Lung (tissue), 12 donors: ENCODE results near the gene DCAF12. TPM values are rescaled to one million over a fixed set of nuclear protein-coding genes. Genes with fewer than 3 reads are reported as not detected.

ENCODE experiments used
- ATAC-seq: fragments of 200-7000 bp; cut with Tn5 transposase; one replicate; pipeline ENCODE4 v1.9.1; 2020; ENCODE audit warnings: moderate number of reproducible peaks; ENCODE audit not compliant: insufficient read depth, low FRiP score
- DNase-seq, 3 donors: peaks; one replicate each; pipeline ENCODE4 v3.0.0-alpha.2; 2013 to 2017
- H3K27ac ChIP-seq, 2 donors: one replicate each; pipeline ENCODE4 v1.5.1; 2013; ENCODE audit warnings: mild to moderate bottlenecking in 2 of 2, moderate library complexity in 2 of 2, control low read depth in 1 of 2, inconsistent platforms in 1 of 2, low read depth in 1 of 2, low read length in 1 of 2
- H3K27me3 ChIP-seq, 3 donors: one replicate each; pipeline ENCODE4 v1.5.1; 2013; ENCODE audit warnings: low read length in 2 of 3; ENCODE audit not compliant: control insufficient read depth in 3 of 3, insufficient read depth in 3 of 3
- H3K36me3 ChIP-seq, 4 donors: one replicate each; pipeline ENCODE4 v1.5.1; 2013; ENCODE audit warnings: low read length in 4 of 4, mild to moderate bottlenecking in 1 of 4, moderate library complexity in 1 of 4; ENCODE audit not compliant: control insufficient read depth in 4 of 4, insufficient read depth in 4 of 4
- H3K4me1 ChIP-seq, 5 donors: one replicate each; pipeline ENCODE4 v1.5.1; 2013; ENCODE audit warnings: low read length in 5 of 5, mild to moderate bottlenecking in 2 of 5, moderate library complexity in 1 of 5; ENCODE audit not compliant: control insufficient read depth in 5 of 5, insufficient read depth in 5 of 5
- H3K4me3 ChIP-seq: one replicate; pipeline ENCODE4 v1.5.1; 2013; ENCODE audit warnings: mild to moderate bottlenecking, control low read depth, moderate library complexity
- H3K9ac ChIP-seq, 2 donors: one replicate each; pipeline ENCODE4 v1.5.1; 2013; ENCODE audit warnings: low read length in 2 of 2, control low read depth in 1 of 2; ENCODE audit not compliant: insufficient read depth in 1 of 2
- H3K9me3 ChIP-seq, 4 donors: one replicate each; pipeline ENCODE4 v1.5.1; 2013; ENCODE audit warnings: low read length in 3 of 4, mild to moderate bottlenecking in 1 of 4, moderate library complexity in 1 of 4; ENCODE audit not compliant: control insufficient read depth in 4 of 4, insufficient read depth in 3 of 4
- WGBS, 2 donors: extraction: QIAGEN DNeasy Blood & Tissue Kit; methylation state at CpG; one replicate each; pipeline ENCODE4 v1.1.7; 2013; 5-methylcytosine and 5-hydroxymethylcytosine counted together
- polyA plus RNA-seq, 2 donors: library from polyadenylated mRNA; stranded (reverse); fragments of 200-250 nt; gene quantifications; one replicate each; pipeline ENCODE4 v1.2.1, GENCODE V29; 2013
- total RNA-seq, 2 donors: library from RNA; depleted of rRNA in 1 of 2; stranded (reverse); fragments of >200 nt in 1 of 2; gene quantifications; one replicate each; pipeline ENCODE4 v1.2.1, GENCODE V29; 2014 to 2021
- TF ChIP-seq, protein P1 (sequence below): IDR thresholded peaks from 2 replicates; pipeline ENCODE4 v1.5.1; 2012; ENCODE audit warnings: mild to moderate bottlenecking; ENCODE audit errors: control extremely low read depth, extremely low read depth
- donor health status: control.
- donor health status: control.
- donor health status: Bipolar disorder and iron deficiency.
- donor health status: healthy.
- donor health status: DM: yes; HTN: yes; CAD: no.

DCAF12 gene
- total and polyA plus RNA-seq, 4 donors = 14.1 to 53.1 (median 29.8) TPM

DNA sequence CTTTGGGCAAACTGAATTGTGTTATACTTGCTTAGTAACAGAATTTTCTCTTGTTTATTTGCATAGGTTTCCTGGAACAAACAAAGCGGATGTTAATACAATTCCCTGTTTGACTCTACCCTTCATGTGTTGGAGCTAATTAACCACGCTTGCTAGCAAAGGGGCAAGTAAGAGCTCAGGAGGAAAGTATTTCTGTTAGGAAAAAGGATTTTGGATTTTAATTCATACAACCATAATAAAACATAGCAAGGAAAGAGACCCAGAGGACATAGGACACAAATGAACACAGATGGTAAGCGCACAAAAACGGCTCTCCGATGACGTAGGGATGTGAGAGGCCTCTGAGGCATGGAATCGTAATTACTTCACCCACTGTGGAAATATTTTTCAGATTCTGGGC, 5.1 kb upstream of the DCAF12 start:
- Histone ChIP-seq H3K27ac (no peak overlapping the region), H3K9ac (no peak overlapping the region), H3K9me3 (no peaks in the 10 kb centered on the region), H3K27me3 (no peaks in the 10 kb centered on the region), H3K4me3 (no peak overlapping the region), H3K36me3 (no peaks in the 10 kb centered on the region), H3K4me1 (peaks cover 0 to 6% (median 0%) of the 10 kb centered on the region in 5 donors)
- no peak for DNase-seq
- 96% methylated on average over 7 of the region's 7 CpGs for WGBS, 2 donors
- TF ChIP-seq, protein P1, sequence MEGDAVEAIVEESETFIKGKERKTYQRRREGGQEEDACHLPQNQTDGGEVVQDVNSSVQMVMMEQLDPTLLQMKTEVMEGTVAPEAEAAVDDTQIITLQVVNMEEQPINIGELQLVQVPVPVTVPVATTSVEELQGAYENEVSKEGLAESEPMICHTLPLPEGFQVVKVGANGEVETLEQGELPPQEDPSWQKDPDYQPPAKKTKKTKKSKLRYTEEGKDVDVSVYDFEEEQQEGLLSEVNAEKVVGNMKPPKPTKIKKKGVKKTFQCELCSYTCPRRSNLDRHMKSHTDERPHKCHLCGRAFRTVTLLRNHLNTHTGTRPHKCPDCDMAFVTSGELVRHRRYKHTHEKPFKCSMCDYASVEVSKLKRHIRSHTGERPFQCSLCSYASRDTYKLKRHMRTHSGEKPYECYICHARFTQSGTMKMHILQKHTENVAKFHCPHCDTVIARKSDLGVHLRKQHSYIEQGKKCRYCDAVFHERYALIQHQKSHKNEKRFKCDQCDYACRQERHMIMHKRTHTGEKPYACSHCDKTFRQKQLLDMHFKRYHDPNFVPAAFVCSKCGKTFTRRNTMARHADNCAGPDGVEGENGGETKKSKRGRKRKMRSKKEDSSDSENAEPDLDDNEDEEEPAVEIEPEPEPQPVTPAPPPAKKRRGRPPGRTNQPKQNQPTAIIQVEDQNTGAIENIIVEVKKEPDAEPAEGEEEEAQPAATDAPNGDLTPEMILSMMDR = no peak
- ATAC-seq = no peak

DNA sequence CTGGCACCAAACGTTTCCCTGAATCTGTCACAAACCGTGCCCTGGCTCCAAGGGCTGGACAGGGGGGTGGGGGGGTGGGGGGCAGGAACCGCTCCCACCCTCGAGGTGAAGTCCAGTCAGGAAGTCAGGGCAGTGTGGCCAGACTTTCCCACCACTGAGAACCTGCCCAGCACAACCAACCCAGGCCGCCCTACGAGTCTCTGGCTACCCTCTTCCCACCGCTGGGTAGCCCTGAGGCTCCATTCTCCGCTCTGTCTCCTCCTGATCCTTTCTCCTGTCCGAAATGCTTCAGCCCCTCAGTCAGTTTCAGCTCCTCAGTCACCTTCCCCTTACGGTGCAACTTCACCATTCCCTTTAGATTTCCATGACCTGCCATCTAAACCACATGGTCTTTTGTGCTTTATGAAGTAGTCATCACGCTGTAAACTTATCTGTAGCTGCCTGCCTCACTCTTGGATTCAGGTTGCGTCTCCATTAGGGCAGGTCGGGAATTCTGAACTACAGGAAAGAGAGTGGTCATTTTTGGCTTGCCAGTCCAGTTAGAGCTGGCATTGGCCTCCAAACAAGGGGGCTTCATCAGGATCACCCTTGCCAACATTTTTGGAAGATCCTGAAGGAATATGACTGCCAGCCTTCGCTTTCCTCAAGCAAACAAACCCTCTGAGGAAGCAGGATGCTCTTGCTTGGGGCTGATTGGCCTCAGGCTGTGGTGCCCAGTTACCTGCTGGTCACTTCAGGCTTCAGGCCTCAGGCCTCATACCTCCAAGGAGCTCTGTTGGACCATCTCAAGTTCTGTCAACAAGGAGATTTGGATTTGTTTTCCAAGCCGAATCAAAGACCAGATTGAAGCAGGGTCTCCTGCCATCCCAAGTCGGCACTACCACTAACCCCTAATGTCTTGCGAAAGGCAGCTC, 794 bp upstream of the DCAF12 start:
- DNase-seq = no peak
- Histone ChIP-seq H3K36me3 (peaks cover 0 to 14% (median 3%) of the 10 kb centered on the region in 4 donors), H3K4me3 (peak overlapping the region; percentile 54), H3K27ac (peak overlapping the region; percentile 93 to 95), H3K27me3 (no peaks in the 10 kb centered on the region), H3K9ac (peak overlapping the region; percentile 82 to 84), H3K4me1 (peaks cover 5 to 31% (median 16%) of the 10 kb centered on the region in 5 donors), H3K9me3 (no peaks in the 10 kb centered on the region)
- TF ChIP-seq, protein P1 = no peak
- 69 to 76% methylated on average over 17 of the region's 17 CpGs for WGBS, 2 donors
- peak; percentile 2 for ATAC-seq

DNA sequence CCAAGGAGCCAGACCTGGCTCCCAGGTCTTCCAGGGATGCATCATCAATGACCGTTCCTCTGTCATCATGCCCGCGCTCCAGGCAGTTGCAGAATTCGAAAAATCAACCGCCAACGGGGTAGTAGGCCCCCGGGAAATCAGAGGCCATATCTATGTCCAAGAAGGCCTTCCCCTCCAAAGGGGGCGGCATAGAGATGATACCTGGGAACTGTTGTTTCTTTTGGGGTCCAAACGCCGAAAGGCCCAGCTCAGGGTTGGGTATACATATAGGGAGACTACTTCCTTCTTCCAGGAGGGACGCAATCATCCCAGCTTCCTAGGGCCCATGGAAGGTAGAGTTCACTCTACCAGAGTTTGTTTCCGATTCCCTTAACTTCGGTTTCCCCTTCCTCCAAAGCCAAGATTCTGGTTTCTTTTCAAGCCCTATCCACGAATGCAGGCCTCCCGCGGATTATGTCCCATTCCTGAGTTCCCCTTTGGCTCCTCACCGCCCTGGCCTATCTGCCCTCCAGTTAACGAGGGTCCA, 754 bp downstream of the DCAF12 start:
- Histone ChIP-seq H3K36me3 (peaks cover 0 to 16% (median 6%) of the 10 kb centered on the region in 4 donors), H3K4me3 (peak overlapping the region; percentile 93), H3K9me3 (no peaks in the 10 kb centered on the region), H3K27ac (peak overlapping the region; percentile 93 to 95), H3K9ac (peak overlapping the region; percentile 82 to 97), H3K4me1 (peaks cover 5 to 42% (median 17%) of the 10 kb centered on the region in 5 donors), H3K27me3 (no peaks in the 10 kb centered on the region)
- ATAC-seq (no peak), DNase-seq (peak in 2 of 3 donors; percentile 34 to 44)
- TF ChIP-seq, protein P1 = no peak
- WGBS, 2 donors = 1 to 2% methylated on average over 18 of the region's 18 CpGs
